GM23338 (cell line): ENCODE data around the gene HSD17B1. TPM values are rescaled to one million over a fixed set of nuclear protein-coding genes. Genes with fewer than 3 reads are reported as not detected.
"Not testable (repeated sequence)": the region's sequence is repeated elsewhere in the genome, so short reads cannot be mapped to it uniquely, and the experiment has no call there.

Source experiments
- ATAC-seq: fragments of 200-7000 bp; cut with Tn5 transposase; 3 replicates; pipeline ENCODE4 v1.9.1; 2020
- DNase-seq: peaks from one replicate; pipeline ENCODE4 v3.0.0-alpha.2; 2015; ENCODE audit warnings: low spot score
- H2AFZ ChIP-seq: fragments of 200-600 bp; sonication (generic); 2 replicates; pipeline ENCODE4 v1.8.0; 2016; ENCODE audit warnings: antibody characterized with exemption, mild to moderate bottlenecking, moderate library complexity
- H3F3A ChIP-seq: fragments of 200-600 bp; sonication (generic); replicated peaks from 2 replicates; pipeline ENCODE4 v1.8.0; 2017; ENCODE audit warnings: antibody characterized with exemption, mixed run types, low read depth
- H3K27ac ChIP-seq: fragments of 200-600 bp; sonication (generic); 2 replicates; pipeline ENCODE4 v1.6.1; 2016; ENCODE audit warnings: low read depth
- H3K27me3 ChIP-seq: fragments of 200-600 bp; sonication (generic); 2 replicates; pipeline ENCODE4 v1.8.0; 2016; ENCODE audit warnings: mild to moderate bottlenecking, mixed run types, moderate library complexity; ENCODE audit not compliant: insufficient read depth
- H3K36me3 ChIP-seq: fragments of 200-600 bp; sonication (generic); 2 replicates; pipeline ENCODE4 v1.8.0; 2016; ENCODE audit warnings: mild to moderate bottlenecking; ENCODE audit not compliant: insufficient read depth
- H3K4me1 ChIP-seq: fragments of 200-600 bp; sonication (generic); 2 replicates; pipeline ENCODE4 v1.8.0; 2016; ENCODE audit warnings: mild to moderate bottlenecking, moderate library complexity; ENCODE audit not compliant: insufficient read depth
- H3K4me2 ChIP-seq: fragments of 200-600 bp; sonication (generic); 2 replicates; pipeline ENCODE4 v1.7.1; 2017; ENCODE audit warnings: mixed run types
- H3K4me3 ChIP-seq: fragments of 200-600 bp; sonication (generic); 2 replicates; pipeline ENCODE4 v1.6.1; 2016; ENCODE audit warnings: mixed run types
- H3K79me2 ChIP-seq: fragments of 200-600 bp; sonication (generic); replicated peaks from 2 replicates; pipeline ENCODE4 v1.8.0; 2017; ENCODE audit warnings: mild to moderate bottlenecking; ENCODE audit not compliant: insufficient read depth
- H3K9me2 ChIP-seq: fragments of 200-600 bp; sonication (generic); 2 replicates; pipeline ENCODE4 v1.8.0; 2017; ENCODE audit not compliant: insufficient read depth
- H4K20me1 ChIP-seq: fragments of 200-600 bp; sonication (generic); replicated peaks from 2 replicates; pipeline ENCODE4 v1.8.0; 2017; ENCODE audit warnings: mild to moderate bottlenecking; ENCODE audit not compliant: insufficient read depth
- H3K27ac Mint-ChIP-seq: 2 replicates; pipeline ENCODE4 v1.8.0; 2020; ENCODE audit warnings: inconsistent platforms, mild to moderate bottlenecking, moderate library complexity, mixed read lengths
- H3K27me3 Mint-ChIP-seq: 3 replicates; pipeline ENCODE4 v1.8.0; 2022; ENCODE audit warnings: low read depth, mild to moderate bottlenecking, moderate library complexity, mixed read lengths, inconsistent platforms; ENCODE audit not compliant: insufficient read depth, poor library complexity
- H3K36me3 Mint-ChIP-seq: 3 replicates; pipeline ENCODE4 v1.8.0; 2021; ENCODE audit warnings: low read depth, mild to moderate bottlenecking, inconsistent platforms, moderate library complexity, mixed read lengths
- H3K4me1 Mint-ChIP-seq: 3 replicates; pipeline ENCODE4 v1.8.0; 2020; ENCODE audit warnings: mild to moderate bottlenecking, inconsistent platforms, mixed read lengths
- H3K4me3 Mint-ChIP-seq: 3 replicates; pipeline ENCODE4 v1.8.0; 2021; ENCODE audit warnings: moderate library complexity, mild to moderate bottlenecking, inconsistent platforms, mixed read lengths
- H3K9me3 Mint-ChIP-seq: 3 replicates; pipeline ENCODE4 v1.8.0; 2020; ENCODE audit warnings: moderate library complexity, mild to moderate bottlenecking, inconsistent platforms, mixed read lengths
- NANOG ChIP-seq: IDR thresholded peaks from 2 replicates; pipeline ENCODE4 v1.6.1; 2016; ENCODE audit warnings: antibody characterized with exemption, borderline replicate concordance
- POLR2AphosphoS5 ChIP-seq: IDR thresholded peaks from 2 replicates; pipeline ENCODE4 v1.6.1; 2016; ENCODE audit warnings: antibody characterized with exemption, low read depth
- ZNF114 ChIP-seq: fragments of 250-450 bp; sonication (Bioruptor Pico); IDR thresholded peaks from 2 replicates; pipeline ENCODE4 v1.5.0; 2020; ENCODE audit warnings: mild to moderate bottlenecking, moderate library complexity
- polyA plus RNA-seq: library from polyadenylated mRNA; unstranded; fragments of >200 nt; fragmentation: Nextera tagmentation; extraction: Ambion mirVana; gene quantifications from 2 replicates; pipeline ENCODE4 v1.2.1, GENCODE V29; 2016
- total RNA-seq: library from RNA; depleted of rRNA; stranded (reverse); fragments of >200 nt; shearing (Covaris generic); gene quantifications from 2 replicates; pipeline ENCODE4 v1.2.3, GENCODE V29; 2014
- TF ChIP-seq, protein P1 (sequence below): IDR thresholded peaks from one replicate; pipeline ENCODE4 v1.6.1; 2018; ENCODE audit warnings: antibody characterized with exemption; ENCODE audit not compliant: unreplicated experiment
- TF ChIP-seq, protein P2 (sequence below): IDR thresholded peaks from 2 replicates; pipeline ENCODE4 v1.6.1; 2016; ENCODE audit warnings: antibody characterized with exemption

HSD17B1 gene
- total and polyA plus RNA-seq, 2 experiments from 2014 or later, result 0.97 to 1.7 TPM

DNA sequence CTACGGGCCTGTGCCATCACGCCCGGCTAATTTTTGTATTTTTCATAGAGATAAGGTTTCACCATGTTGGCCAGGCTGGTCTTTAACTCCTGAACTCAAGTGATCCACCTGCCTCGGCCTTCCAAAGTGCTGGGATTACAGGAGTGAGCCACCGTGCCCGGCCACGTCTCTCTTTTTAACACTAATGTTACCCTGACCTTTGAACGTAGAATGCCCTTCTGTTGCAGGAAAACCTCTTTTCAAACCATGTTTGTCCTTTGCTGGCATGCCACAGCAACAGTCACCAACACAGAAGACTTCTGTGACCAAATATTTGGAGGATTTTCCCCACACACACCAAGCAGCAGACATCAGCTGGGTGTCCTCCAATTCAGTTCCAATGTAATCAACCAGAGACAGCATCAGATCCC lies 7.8 kb upstream of the HSD17B1 start:
- H2AFZ ChIP-seq, result no peak overlapping the region
- H3K27me3 Mint-ChIP-seq, result peaks cover 6% of the 10 kb centered on the region
- peaks cover 14% of the 10 kb centered on the region for H3F3A ChIP-seq
- DNase-seq (no peak), ATAC-seq (no peak)
- no peaks in the 10 kb centered on the region for H3K9me2 ChIP-seq
- no peak overlapping the region for H3K4me2 ChIP-seq
- H3K27ac Mint-ChIP-seq, result no peak overlapping the region
- H3K36me3 ChIP-seq, result no peaks in the 10 kb centered on the region
- 0 out of 3 replicates have a peak, but pooled peaks cover 3% of the 10 kb centered on the region for H3K4me1 Mint-ChIP-seq
- H3K27me3 ChIP-seq, result 0 out of 2 replicates have a peak, but pooled peaks cover 7% of the 10 kb centered on the region
- H3K9me3 Mint-ChIP-seq, result no peaks in the 10 kb centered on the region
- TF ChIP-seq ZNF114 (CRISPR knock-in tag) (no peak), POLR2AphosphoS5 (no peak)
- TF ChIP-seq, protein P1, sequence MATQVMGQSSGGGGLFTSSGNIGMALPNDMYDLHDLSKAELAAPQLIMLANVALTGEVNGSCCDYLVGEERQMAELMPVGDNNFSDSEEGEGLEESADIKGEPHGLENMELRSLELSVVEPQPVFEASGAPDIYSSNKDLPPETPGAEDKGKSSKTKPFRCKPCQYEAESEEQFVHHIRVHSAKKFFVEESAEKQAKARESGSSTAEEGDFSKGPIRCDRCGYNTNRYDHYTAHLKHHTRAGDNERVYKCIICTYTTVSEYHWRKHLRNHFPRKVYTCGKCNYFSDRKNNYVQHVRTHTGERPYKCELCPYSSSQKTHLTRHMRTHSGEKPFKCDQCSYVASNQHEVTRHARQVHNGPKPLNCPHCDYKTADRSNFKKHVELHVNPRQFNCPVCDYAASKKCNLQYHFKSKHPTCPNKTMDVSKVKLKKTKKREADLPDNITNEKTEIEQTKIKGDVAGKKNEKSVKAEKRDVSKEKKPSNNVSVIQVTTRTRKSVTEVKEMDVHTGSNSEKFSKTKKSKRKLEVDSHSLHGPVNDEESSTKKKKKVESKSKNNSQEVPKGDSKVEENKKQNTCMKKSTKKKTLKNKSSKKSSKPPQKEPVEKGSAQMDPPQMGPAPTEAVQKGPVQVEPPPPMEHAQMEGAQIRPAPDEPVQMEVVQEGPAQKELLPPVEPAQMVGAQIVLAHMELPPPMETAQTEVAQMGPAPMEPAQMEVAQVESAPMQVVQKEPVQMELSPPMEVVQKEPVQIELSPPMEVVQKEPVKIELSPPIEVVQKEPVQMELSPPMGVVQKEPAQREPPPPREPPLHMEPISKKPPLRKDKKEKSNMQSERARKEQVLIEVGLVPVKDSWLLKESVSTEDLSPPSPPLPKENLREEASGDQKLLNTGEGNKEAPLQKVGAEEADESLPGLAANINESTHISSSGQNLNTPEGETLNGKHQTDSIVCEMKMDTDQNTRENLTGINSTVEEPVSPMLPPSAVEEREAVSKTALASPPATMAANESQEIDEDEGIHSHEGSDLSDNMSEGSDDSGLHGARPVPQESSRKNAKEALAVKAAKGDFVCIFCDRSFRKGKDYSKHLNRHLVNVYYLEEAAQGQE, result no peak
- no peak overlapping the region for H3K27ac ChIP-seq
- H3K4me3 Mint-ChIP-seq, result no peak overlapping the region
- H3K79me2 ChIP-seq, result 0 out of 2 replicates have a peak, but pooled peaks cover 2% of the 10 kb centered on the region
- peaks cover 6% of the 10 kb centered on the region; the same call in 1 of the 2 replicates for H4K20me1 ChIP-seq
- peaks cover 4% of the 10 kb centered on the region; the same call in 1 of the 2 replicates for H3K4me1 ChIP-seq
- peaks cover 13% of the 10 kb centered on the region; the same call in 1 of the 3 replicates for H3K36me3 Mint-ChIP-seq
- H3K4me3 ChIP-seq, result no peak overlapping the region

DNA sequence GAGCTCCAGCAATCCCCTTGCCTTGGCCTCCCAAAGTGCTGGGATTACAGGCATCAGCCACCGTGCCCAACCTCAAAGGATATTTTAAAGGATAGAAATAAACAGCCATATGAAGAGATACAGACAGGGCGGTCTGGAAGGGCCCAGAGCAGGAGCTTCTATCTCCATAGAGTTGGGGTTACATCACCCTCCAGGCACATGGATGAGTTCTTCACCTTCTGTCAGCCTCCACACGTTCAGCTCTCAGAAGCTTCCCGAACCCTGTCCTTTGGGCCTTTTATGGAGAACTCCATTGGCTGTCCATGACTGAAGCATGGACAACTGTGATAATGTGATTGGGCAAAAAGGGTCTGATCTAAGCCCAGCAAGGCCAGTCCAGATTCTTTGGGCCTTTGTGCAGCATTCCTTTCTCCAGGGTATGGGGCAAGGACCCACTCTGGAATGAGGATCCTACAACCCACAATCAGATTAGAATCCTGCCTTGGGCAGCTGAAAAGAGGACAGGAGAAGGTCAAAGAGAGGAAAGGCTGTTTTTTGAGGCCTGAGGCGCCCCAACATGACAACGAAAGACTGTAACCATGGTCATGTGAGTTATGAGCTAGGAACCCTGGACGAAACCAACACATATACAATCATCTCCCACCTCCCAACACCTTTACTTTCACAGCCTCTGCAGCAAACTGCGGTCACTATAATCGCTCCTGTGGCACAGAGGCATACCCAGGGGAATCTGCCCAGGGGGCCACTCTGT lies 6.8 kb upstream of the HSD17B1 start:
- H3K27me3 ChIP-seq, H3K4me3 ChIP-seq, H3K27ac ChIP-seq, ATAC-seq, H3K27ac Mint-ChIP-seq, H3K4me1 ChIP-seq, H3K4me3 Mint-ChIP-seq, H3K4me2 ChIP-seq, H3K79me2 ChIP-seq, H3K27me3 Mint-ChIP-seq, H3K9me3 Mint-ChIP-seq, DNase-seq, H3K36me3 ChIP-seq, H2AFZ ChIP-seq, H4K20me1 ChIP-seq, H3K9me2 ChIP-seq, H3K4me1 Mint-ChIP-seq: not testable (repeated sequence)
- H3K36me3 Mint-ChIP-seq, result peaks cover 10% of the 10 kb centered on the region; the same call in 1 of the 3 replicates
- peaks cover 14% of the 10 kb centered on the region for H3F3A ChIP-seq

DNA sequence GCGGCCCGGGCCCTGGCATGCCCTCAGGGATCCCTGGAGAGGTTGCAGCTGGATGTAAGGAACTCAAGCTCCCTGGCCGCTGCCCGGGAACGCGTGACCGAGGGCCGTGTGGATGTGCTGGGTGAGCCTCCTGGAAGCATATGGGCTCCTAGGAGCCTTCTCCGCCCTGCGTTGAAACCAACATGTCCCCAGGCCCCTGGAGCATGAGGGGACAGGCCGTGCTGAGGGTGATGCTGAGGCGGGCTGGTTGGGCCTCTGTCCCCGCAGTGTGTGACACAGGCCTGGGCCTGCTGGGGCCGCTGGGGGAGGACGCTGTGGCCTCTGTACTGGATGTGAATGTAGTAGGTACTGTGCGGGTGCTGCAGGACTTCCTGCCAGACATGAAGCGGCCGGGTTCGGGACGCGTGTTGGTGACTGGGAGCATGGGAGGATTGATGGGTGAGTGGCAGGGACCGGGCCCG lies 5.7 kb upstream of the HSD17B1 start:
- Histone ChIP-seq H3K36me3 (no peaks in the 10 kb centered on the region), H3K27me3 (0 out of 2 replicates have a peak, but pooled peaks cover 7% of the 10 kb centered on the region), H3K4me2 (no peak overlapping the region), H3K79me2 (0 out of 2 replicates have a peak, but pooled peaks cover 2% of the 10 kb centered on the region), H4K20me1 (peaks cover 6% of the 10 kb centered on the region; the same call in 1 of the 2 replicates), H3K4me3 (no peak overlapping the region), H3F3A (peaks cover 14% of the 10 kb centered on the region), H3K4me1 (peaks cover 4% of the 10 kb centered on the region; the same call in 1 of the 2 replicates), H3K27ac (no peak overlapping the region), H3K9me2 (no peaks in the 10 kb centered on the region), H2AFZ (no peak overlapping the region)
- TF ChIP-seq NANOG, result no peak
- TF ChIP-seq ZNF114 (CRISPR knock-in tag), result no peak
- TF ChIP-seq, protein P2, sequence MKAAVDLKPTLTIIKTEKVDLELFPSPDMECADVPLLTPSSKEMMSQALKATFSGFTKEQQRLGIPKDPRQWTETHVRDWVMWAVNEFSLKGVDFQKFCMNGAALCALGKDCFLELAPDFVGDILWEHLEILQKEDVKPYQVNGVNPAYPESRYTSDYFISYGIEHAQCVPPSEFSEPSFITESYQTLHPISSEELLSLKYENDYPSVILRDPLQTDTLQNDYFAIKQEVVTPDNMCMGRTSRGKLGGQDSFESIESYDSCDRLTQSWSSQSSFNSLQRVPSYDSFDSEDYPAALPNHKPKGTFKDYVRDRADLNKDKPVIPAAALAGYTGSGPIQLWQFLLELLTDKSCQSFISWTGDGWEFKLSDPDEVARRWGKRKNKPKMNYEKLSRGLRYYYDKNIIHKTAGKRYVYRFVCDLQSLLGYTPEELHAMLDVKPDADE, result no peak
- no peak for TF ChIP-seq POLR2AphosphoS5
- H3K9me3 Mint-ChIP-seq, result no peaks in the 10 kb centered on the region
- H3K4me1 Mint-ChIP-seq, result peaks cover 8% of the 10 kb centered on the region; the same call in 2 of the 3 replicates
- peaks cover 7% of the 10 kb centered on the region for H3K27me3 Mint-ChIP-seq
- no peak overlapping the region for H3K27ac Mint-ChIP-seq
- no peak for ATAC-seq
- DNase-seq, result no peak
- H3K36me3 Mint-ChIP-seq, result peaks cover 3% of the 10 kb centered on the region; the same call in 1 of the 3 replicates
- H3K4me3 Mint-ChIP-seq, result no peak overlapping the region
